ENCODE measurements around the gene ZC3HAV1.
"Not testable (repeated sequence)": the region's sequence is repeated elsewhere in the genome, so short reads cannot be mapped to it uniquely, and the experiment has no call there.

The ZC3HAV1 gene

GRCh38 chr7:139033346-139034114 is 76.0 kb downstream of the ZC3HAV1 start:
- peak overlapping the region; percentile 13 for H3K27ac ChIP-seq
- peak; percentile 46 for DNase-seq (ENCODE audit: low read depth, low spot score)

- no peak overlapping the region for H3K27ac ChIP-seq
- no peak for DNase-seq (ENCODE audit: low read depth, low spot score)
Observed at GRCh38 chr7:139032473-139032872, 77.0 kb downstream of the ZC3HAV1 start.

- no peak overlapping the region for H3K27ac ChIP-seq
- no peak for DNase-seq (ENCODE audit: low read depth, low spot score)
Observed at GRCh38 chr7:139029353-139029752, 80.2 kb downstream of the ZC3HAV1 start.

- DNase-seq (ENCODE audit: low read depth, low spot score), result no peak
Observed at GRCh38 chr7:139026551-139026950, 83.0 kb downstream of the ZC3HAV1 start.

GRCh38 chr7:139025861-139026260 is 83.7 kb downstream of the ZC3HAV1 start:
- DNase-seq (ENCODE audit: low read depth, low spot score); H3K27ac ChIP-seq: not testable (repeated sequence)

More at GRCh38 chr7:139026551-139026950, 83.0 kb downstream of the ZC3HAV1 start:
- no peak overlapping the region for H3K27ac ChIP-seq

GRCh38 chr7:139023076-139023475 is 86.4 kb downstream of the ZC3HAV1 start:
- H3K27ac ChIP-seq, result no peak overlapping the region
- no peak for DNase-seq (ENCODE audit: low read depth, low spot score)

GRCh38 chr7:139022286-139022685 is 87.2 kb downstream of the ZC3HAV1 start:
- no peak overlapping the region for H3K27ac ChIP-seq
- no peak for DNase-seq (ENCODE audit: low read depth, low spot score)

- DNase-seq (ENCODE audit: low read depth, low spot score), result no peak
- H3K27ac ChIP-seq, result no peak overlapping the region
Observed at GRCh38 chr7:139018910-139019309, 90.6 kb downstream of the ZC3HAV1 start.

GRCh38 chr7:139016931-139017511 is 92.5 kb downstream of the ZC3HAV1 start:
- DNase-seq (ENCODE audit: low read depth, low spot score), result no peak
- no peak overlapping the region for H3K27ac ChIP-seq

- DNase-seq (ENCODE audit: low read depth, low spot score), result no peak
- no peak overlapping the region for H3K27ac ChIP-seq
Observed at GRCh38 chr7:139011373-139011772, 98.1 kb downstream of the ZC3HAV1 start.

GRCh38 chr7:139004321-139005090 is 105.0 kb downstream of the ZC3HAV1 start:
- DNase-seq (ENCODE audit: low read depth, low spot score), result no peak
- H3K27ac ChIP-seq, result no peak overlapping the region

- H3K27ac ChIP-seq, result no peak overlapping the region
Observed at GRCh38 chr7:138999414-138999813, 110.1 kb downstream of the ZC3HAV1 start.

More at GRCh38 chr7:138999414-138999813, 110.1 kb downstream of the ZC3HAV1 start:
- no peak for DNase-seq (ENCODE audit: low read depth, low spot score)
